GM03348 (cell line): ENCODE data around the gene BLOC1S1.
A peak's percentile ranks its signal among the peaks of the same experiment; 100 is the strongest.

Source experiments
- DNase-seq: peaks from one replicate; pipeline ENCODE4 v3.0.0; 2012; ENCODE audit warnings: low spot score

BLOC1S1 gene

GRCh38 chr12:55711786-55712553 lies 3.9 kb upstream of the BLOC1S1 start:
- DNase-seq: no peak

GRCh38 chr12:55712700-55713415 lies 3.0 kb upstream of the BLOC1S1 start:
- no peak for DNase-seq

GRCh38 chr12:55713721-55714120 lies 2.1 kb upstream of the BLOC1S1 start:
- peak; percentile 82 for DNase-seq

- no peak for DNase-seq
These were observed 579 bp upstream of the BLOC1S1 start for GRCh38 chr12:55715169-55715764.

GRCh38 chr12:55716582-55716957 lies 724 bp downstream of the BLOC1S1 start:
- no peak for DNase-seq

GRCh38 chr12:55717011-55718007 lies 1.5 kb downstream of the BLOC1S1 start:
- DNase-seq: no peak

GRCh38 chr12:55718015-55718414 lies 2.2 kb downstream of the BLOC1S1 start:
- DNase-seq: no peak

GRCh38 chr12:55718624-55719275 lies 2.9 kb downstream of the BLOC1S1 start:
- DNase-seq: no peak

GRCh38 chr12:55719371-55719770 lies 3.5 kb downstream of the BLOC1S1 start:
- DNase-seq: no peak

GRCh38 chr12:55720071-55720564 lies 4.3 kb downstream of the BLOC1S1 start, which contains the start of gene RDH5:
RDH5 (plus strand) TSS chr12:55720393; CDS start chr12:55721185, 792 bp downstream.
- peak; percentile 86 for DNase-seq

GRCh38 chr12:55720894-55721444 lies 5.1 kb downstream of the BLOC1S1 start:
- DNase-seq: peak; percentile 87

- DNase-seq: no peak
These were observed 5.9 kb downstream of the BLOC1S1 start for GRCh38 chr12:55721601-55722213.

- no peak for DNase-seq
These were observed 7.1 kb downstream of the BLOC1S1 start for GRCh38 chr12:55722948-55723347.

- no peak for DNase-seq
These were observed 7.8 kb downstream of the BLOC1S1 start for GRCh38 chr12:55723516-55724225.

- DNase-seq: peak; percentile 53
These were observed 8.5 kb downstream of the BLOC1S1 start for GRCh38 chr12:55724226-55724939.

- DNase-seq: no peak
These were observed 9.1 kb downstream of the BLOC1S1 start for GRCh38 chr12:55724940-55725309.

GRCh38 chr12:55725556-55725955 lies 9.7 kb downstream of the BLOC1S1 start:
- DNase-seq: no peak

- DNase-seq: no peak
These were observed 11.1 kb downstream of the BLOC1S1 start for GRCh38 chr12:55726971-55727370.

GRCh38 chr12:55727643-55728185 lies 11.9 kb downstream of the BLOC1S1 start:
- peak; percentile 50 for DNase-seq
